Esophagus muscularis mucosa (tissue), 3 donors: ENCODE data around the gene NUFIP1.

Source experiments
- POLR2A ChIP-seq: fragments of 450-650 bp; IDR thresholded peaks from one replicate; pipeline ENCODE4 v1.6.1; 2017; ENCODE audit warnings: antibody characterized with exemption, moderate library complexity, mild to moderate bottlenecking, low read depth
- POLR2AphosphoS5 ChIP-seq, 2 donors: sonication (generic); formaldehyde crosslinking; IDR thresholded peaks; one replicate each; pipeline ENCODE4 v1.6.1; 2017; ENCODE audit warnings: antibody characterized with exemption in 2 of 2
- TF ChIP-seq, protein P1 (sequence below), 3 experiments: fragments of 200-600 bp in 2 of 3; fragments of 450-650 bp in 1 of 3; sonication (generic) in 2 of 3; IDR thresholded peaks; one replicate each; pipeline ENCODE4 v1.5.1; 2017 to 2019; ENCODE audit warnings: antibody characterized with exemption in 3 of 3, mild to moderate bottlenecking in 2 of 3, moderate library complexity in 1 of 3

DNA sequence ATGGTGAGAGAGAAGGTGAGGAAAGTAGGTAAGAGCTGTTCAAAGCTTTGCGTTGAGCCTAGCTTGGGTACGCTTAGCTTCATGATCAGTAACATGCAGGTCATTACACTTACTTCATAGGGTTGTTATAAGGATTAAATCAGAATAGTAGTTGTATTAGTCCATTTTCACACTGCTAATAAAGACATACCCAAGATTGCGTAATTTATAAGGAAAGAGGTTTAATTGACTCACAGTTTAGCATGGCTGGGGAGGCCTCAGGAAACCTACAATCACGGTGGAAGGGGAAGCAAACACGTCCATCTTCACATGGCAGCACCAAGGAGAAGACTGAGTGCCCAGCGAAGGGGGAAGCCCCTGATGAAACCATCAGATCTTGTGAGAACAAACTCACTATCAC is 21.9 kb upstream of the NUFIP1 start:
- no peak for TF ChIP-seq POLR2AphosphoS5 (IDR thresholded peaks at IDR 0.05)
- no peak for TF ChIP-seq POLR2A
- TF ChIP-seq, protein P1, sequence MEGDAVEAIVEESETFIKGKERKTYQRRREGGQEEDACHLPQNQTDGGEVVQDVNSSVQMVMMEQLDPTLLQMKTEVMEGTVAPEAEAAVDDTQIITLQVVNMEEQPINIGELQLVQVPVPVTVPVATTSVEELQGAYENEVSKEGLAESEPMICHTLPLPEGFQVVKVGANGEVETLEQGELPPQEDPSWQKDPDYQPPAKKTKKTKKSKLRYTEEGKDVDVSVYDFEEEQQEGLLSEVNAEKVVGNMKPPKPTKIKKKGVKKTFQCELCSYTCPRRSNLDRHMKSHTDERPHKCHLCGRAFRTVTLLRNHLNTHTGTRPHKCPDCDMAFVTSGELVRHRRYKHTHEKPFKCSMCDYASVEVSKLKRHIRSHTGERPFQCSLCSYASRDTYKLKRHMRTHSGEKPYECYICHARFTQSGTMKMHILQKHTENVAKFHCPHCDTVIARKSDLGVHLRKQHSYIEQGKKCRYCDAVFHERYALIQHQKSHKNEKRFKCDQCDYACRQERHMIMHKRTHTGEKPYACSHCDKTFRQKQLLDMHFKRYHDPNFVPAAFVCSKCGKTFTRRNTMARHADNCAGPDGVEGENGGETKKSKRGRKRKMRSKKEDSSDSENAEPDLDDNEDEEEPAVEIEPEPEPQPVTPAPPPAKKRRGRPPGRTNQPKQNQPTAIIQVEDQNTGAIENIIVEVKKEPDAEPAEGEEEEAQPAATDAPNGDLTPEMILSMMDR (IDR thresholded peaks at IDR 0.05) = no peak
